Stimulated activated CD8-positive, alpha-beta memory T cell treated with anti-CD3 and anti-CD28 coated beads, Interleukin-15, amount 100 ng/mL, for 1 hour (primary cell): ENCODE results near the gene PTPRG.

Experiments
- DNase-seq: peaks from one replicate; pipeline ENCODE4 v3.0.0-alpha.2; 2020; ENCODE audit warnings: low read depth

PTPRG gene

DNA sequence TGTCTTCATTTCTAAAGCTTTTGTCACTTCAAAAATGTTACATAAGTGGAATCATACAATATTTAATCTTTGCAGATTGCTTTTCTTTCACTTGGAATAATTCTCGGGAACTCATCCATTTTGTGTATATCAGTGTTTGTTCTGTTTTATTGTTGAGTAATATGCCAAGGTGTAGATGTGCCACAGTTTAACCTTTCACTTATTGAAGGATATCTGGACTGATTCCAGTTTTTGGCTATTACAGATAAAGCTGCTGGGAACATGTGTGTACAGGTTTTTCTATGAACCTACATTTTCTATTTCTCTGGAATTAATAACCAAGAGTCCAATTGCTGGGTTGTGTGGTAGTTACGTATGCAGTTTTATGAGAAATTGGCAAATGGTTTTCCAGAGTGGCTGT lies 334.9 kb downstream of the PTPRG start:
- no peak for DNase-seq

- no peak for DNase-seq
Observed at GRCh38 chr3:61897848-61898247, 336.5 kb downstream of the PTPRG start.

GRCh38 chr3:61899700-61900462 lies 338.5 kb downstream of the PTPRG start:
- DNase-seq, result no peak

DNA sequence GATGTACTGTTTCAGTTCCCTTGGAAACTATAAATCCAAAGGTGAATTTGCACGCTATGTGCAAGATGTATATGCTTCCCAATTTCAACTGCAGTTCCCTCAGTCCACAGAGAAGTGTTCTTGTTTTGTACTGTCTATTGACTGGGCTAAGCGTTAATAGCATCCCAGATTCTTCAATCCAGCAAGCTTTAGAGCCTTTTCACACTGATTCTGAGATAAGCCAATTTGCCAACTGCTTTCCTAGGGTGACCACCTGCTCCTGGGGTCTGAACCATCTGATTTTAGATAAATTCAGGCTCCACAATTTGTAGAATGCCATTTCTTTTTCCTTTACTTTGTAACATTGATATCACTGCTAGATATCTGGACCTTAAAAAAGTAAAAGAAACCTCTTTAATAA lies 340.1 kb downstream of the PTPRG start:
- no peak for DNase-seq

- DNase-seq, result no peak
Observed at GRCh38 chr3:61901986-61902385, 340.6 kb downstream of the PTPRG start.

GRCh38 chr3:61903074-61903473 lies 341.7 kb downstream of the PTPRG start:
- no peak for DNase-seq

- DNase-seq, result no peak
Observed at GRCh38 chr3:61903931-61904657, 342.7 kb downstream of the PTPRG start.

- DNase-seq, result no peak
Observed at GRCh38 chr3:61907210-61907795, 345.9 kb downstream of the PTPRG start.

GRCh38 chr3:61908382-61908781 lies 347.0 kb downstream of the PTPRG start:
- no peak for DNase-seq

- no peak for DNase-seq
Observed at GRCh38 chr3:61910732-61911131, 349.4 kb downstream of the PTPRG start.

DNA sequence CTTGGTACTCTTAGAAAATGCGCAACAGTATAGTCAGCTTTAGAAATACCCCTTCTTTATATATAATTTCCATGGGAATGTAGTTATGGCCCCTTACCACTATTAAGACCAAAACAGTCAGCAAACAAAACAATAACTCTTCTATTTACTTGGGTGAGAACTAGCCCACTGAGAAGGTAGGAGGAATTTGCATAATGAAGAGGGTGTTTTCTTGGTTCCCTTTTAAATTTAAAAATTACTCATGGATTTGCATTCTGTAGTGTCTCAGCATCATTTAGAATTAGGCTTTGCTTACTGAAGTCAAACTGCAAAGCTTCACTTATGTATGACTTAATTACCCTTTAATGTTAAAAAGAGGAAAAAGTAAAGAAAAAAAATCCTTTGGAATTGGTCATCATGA lies 350.8 kb downstream of the PTPRG start:
- DNase-seq, result no peak

DNA sequence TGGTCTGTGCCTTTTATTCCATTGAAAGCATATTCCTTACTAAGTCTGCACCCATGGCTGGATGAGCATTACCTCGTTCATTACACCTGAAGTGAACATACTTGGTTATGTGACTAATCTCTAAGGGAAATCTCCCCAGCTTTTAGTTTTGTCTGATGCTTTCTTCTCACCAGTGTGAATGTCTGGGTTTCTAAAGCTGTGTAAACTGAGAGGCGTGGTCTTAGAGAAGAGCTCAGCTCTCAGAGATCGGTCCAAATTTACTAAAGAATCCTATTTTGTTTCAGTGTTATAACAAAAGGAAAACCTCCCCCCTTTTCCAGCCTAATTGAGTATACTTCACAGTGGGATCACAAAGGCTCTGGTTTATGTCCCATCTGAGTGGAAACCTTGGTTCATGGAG lies 352.3 kb downstream of the PTPRG start:
- no peak for DNase-seq

DNA sequence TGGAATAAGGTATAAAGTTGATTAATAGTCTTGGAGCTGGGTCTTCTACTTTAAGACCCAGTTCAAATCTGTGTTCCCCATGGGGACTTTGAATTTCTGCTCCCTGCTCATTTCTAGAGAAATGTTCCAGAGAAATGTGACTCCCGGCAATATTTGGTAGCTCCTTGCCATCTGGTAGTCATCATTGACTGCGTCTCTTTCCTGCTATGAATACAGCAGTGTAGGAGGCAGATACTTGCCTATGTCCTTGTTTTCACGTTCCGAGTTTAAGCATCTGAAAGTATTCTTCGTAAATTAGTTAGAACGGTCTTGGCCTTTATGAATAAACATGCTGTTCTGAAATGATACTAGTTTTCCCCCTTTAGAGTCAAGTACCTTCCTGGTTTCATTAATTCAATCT lies 352.9 kb downstream of the PTPRG start:
- no peak for DNase-seq

- DNase-seq, result no peak
Observed at GRCh38 chr3:61915296-61915695, 353.9 kb downstream of the PTPRG start.

GRCh38 chr3:61919371-61919770 lies 358.0 kb downstream of the PTPRG start:
- no peak for DNase-seq

DNA sequence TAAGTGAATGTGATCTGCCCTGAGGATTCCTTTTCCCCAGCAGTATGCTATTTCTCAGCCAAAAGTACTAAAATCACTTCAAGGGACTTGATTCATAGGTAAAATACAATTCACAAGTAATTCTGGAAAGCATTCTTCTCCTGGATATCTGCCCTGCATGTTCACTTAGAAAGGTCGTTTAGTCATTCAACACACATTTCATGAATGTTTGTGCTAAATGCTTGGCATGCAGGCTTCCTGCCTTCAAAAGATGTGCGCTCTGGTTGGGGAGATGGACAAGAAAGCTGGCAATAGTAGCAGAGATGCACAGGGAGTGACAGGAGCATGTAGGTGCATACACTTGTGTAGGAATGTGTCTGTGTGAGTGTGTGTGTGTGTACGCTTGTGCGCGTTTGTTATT lies 360.7 kb downstream of the PTPRG start:
- DNase-seq, result no peak

DNA sequence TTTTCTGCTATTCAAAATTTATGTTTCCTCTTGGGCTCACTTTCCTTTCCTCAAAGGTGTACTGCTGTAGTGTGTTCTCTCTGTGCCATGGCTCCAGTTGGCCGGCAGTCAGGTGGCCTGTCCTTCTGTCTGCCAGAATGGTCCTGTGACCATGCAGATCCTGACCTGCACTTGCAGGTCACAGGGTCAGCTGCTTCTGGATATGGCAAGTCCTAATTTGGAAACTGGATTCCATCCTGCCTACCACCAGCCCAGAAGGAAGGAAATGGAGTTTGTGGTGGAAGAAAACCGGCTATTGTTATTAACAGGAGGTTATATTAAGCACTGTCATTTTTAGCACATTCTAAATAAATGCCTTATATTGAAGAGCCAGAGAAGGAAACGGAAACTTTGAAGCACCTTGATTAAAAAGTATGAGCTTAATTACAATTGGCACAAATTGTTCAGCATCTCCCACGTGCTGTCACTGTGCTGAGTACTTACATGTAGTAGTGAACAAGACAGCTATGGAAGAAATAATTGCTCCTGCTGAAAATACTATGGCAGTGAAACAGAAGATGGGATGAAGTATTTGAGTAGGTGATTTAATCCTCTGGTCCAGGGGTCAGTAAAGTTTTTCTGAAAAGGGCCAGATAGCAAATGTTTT lies 362.8 kb downstream of the PTPRG start:
- no peak for DNase-seq

GRCh38 chr3:61924991-61925390 lies 363.6 kb downstream of the PTPRG start:
- DNase-seq, result no peak

DNA sequence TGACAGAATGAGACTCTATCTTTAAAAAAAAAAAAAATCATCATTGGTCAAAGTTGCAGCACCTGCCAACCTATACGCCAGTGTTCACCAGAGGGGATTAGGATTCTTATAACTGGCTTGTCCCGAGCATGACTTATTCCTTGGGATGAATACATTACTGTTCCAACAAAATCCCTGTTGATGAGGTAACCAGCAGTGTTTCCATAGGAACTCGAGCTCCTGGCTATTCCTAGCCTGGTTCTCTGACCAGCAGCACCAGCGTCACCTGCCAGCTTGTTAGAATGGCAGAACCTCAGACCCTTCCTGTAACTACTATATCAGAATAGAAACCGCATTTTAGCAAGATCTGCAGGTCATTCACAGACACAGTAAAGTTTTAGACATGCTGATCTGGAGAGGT lies 364.4 kb downstream of the PTPRG start:
- no peak for DNase-seq

- no peak for DNase-seq
Observed at GRCh38 chr3:61926923-61927322, 365.6 kb downstream of the PTPRG start.

DNA sequence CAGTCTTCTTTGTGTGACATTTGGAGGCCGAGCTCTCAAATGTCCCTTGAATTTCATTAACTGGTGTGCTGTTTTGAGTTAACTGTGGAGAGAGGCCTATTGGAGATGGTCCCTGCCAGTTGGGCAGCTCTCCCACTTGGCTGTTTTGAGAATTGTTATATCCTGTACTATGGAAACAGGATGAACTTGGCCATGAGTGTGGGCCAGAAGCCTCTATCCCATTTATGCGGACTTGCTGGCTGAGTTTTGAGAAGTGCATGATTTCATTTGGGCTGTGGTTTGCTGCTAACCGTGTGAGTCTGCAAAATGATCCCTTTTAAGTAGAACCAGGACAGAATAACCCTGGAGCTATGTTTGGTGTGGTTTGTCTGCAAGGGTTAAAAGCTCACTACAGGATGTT lies 366.0 kb downstream of the PTPRG start:
- DNase-seq, result no peak

DNA sequence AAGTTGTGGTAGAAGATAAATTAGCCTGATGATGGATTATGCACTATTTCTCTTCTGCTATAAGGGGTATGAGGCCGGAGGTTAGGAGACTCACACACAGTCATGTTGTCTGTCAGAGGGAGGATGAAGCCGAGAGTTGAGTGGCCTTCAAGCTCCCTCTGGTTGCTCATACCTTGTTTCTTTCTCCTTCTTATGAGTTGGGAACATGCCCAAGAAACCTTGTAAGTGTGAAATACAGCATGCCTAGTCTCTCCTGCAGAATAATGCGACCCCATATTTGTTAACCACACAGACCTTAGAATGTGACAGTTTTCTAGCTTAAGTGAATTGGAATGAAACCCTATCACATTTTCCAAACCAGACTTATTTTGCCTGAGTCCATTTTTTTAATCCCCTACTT lies 366.7 kb downstream of the PTPRG start:
- no peak for DNase-seq

DNA sequence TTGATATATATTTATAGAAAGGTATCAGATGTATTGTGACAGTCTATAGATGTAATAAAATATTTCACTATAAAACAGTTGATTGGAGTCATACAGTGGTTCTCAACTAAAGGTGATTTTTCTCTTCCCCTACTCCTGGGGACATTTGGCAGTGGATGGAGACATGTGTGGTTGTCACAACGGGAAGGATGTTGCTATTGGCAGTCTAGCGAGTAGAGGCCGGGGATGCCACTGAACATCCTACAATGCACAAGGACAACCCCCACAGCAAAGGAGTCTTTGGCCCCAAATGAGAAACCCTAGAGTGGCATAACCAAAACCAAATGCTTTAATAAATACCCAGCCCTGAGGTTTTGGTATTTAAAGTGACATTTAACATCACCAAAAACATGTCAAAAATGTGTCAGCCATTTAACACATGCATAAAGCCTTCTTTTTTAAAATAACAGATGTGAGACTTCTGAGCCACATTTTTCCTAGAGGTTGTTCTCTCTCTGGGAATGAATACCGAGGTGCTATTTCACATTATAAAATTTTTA lies 367.5 kb downstream of the PTPRG start:
- no peak for DNase-seq
